Activated effector memory CD4-positive, alpha-beta T cell treated with anti-CD3 and anti-CD28 coated beads, Interleukin-2, amount 50 U/mL, for 16 hours (primary cell): Measurements from ENCODE around the gene DTNBP1.

Source experiments
- DNase-seq: peaks from one replicate; pipeline ENCODE4 v3.0.0-alpha.2; 2020

Gene DTNBP1

DNA sequence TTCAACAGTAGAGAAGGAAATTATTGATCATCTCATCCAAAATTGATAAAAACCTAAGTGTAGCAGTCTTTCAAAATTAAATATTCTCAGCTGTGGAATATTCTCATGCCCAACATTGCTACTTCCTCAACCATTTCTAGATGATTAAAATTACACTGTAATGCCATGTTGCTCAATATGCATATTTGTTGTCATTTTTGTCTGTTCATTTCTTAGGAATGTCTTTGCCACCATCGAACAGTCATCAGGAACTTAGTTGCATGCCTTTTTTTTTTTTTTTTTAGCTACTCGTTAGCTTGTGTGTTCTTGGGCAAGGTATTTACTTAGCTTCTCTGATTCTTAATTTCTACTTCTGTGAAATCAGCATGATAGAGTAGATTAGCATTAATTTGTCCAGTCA, 188.6 kb downstream of the DTNBP1 start:
- no peak for DNase-seq

DNA sequence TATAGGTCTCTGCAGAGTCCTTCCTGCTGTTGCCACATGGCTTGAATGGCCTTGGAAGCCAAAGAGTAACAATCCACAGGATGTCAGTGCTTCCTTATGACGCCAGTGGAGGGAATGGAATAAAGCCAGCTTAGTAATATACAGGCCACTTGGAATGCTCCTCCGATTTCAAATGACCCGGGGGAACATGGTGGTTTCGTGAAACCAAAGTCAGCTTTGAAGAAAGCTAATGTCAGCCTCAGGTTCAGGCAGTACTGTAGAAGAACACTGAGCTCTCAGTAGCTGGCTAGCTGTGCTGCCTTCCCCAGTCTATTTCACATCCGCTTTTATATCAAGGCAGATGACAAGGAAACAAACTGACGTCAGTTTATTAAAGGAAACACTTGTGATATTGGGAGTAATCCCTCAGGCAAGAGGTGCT, 189.1 kb downstream of the DTNBP1 start:
- DNase-seq = no peak

DNA sequence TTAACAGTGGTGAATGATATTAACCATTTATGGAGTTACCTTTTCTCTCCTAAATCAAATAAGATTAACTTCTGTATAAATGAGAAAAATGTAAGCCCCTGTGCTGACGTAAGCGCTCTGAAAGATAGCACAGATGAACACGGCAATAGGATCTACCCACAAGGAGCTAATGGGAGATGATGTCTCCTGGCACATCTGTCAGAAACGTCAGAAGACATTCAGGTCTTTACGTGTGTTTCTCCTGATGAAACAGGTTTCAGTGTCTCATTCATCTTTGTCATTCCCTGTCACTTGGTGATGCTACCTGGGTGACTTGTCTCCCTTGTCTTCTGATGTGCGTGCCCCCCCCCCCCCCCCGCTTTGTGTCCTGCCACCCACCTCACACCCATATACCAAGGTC, 189.7 kb downstream of the DTNBP1 start:
- no peak for DNase-seq
